Spinal cord (tissue), 10 donors: ENCODE results near the gene MYH9. TPM values are rescaled to one million over a fixed set of nuclear protein-coding genes. Genes with fewer than 3 reads are reported as not detected.

Experiments used
- DNase-seq, 6 donors: peaks; one replicate each; pipeline versions ENCODE4 v3.0.0 to v3.0.0-alpha.2; 2013 to 2015; ENCODE audit warnings: low spot score in 6 of 6, low read depth in 4 of 6
- H3K27ac ChIP-seq: one replicate; pipeline ENCODE4 v1.5.1; 2013; ENCODE audit warnings: low read depth, low read length, control low read depth
- H3K27me3 ChIP-seq: one replicate; pipeline ENCODE4 v1.6.1; 2013; ENCODE audit warnings: low read length; ENCODE audit not compliant: control insufficient read depth, insufficient read depth
- H3K36me3 ChIP-seq: one replicate; pipeline ENCODE4 v1.6.1; 2013; ENCODE audit warnings: low read length; ENCODE audit not compliant: control insufficient read depth, insufficient read depth
- H3K4me1 ChIP-seq: one replicate; pipeline ENCODE4 v1.6.1; 2013; ENCODE audit warnings: low read length; ENCODE audit not compliant: control insufficient read depth, insufficient read depth
- H3K4me3 ChIP-seq: one replicate; pipeline ENCODE4 v1.5.1; 2013; ENCODE audit warnings: low read depth, low read length, control low read depth
- H3K9me3 ChIP-seq: one replicate; pipeline ENCODE4 v1.6.1; 2013; ENCODE audit warnings: low read length; ENCODE audit not compliant: control insufficient read depth, insufficient read depth
- WGBS: methylation state at CpG from one replicate; pipeline ENCODE4 v1.1.5; 2013; ENCODE audit warnings: missing lambda C conversion rate; ENCODE audit not compliant: insufficient coverage; 5-methylcytosine and 5-hydroxymethylcytosine counted together
- polyA plus RNA-seq, 2 donors: library from polyadenylated mRNA; unstranded; fragments of 120-200 nt; gene quantifications; one replicate each; pipeline ENCODE4 v1.2.1, GENCODE V29; 2013; ENCODE audit not compliant: insufficient read length in 2 of 2
- small RNA-seq: library from RNA; depleted of rRNA; stranded (forward); fragments of <200 nt; gene quantifications from one replicate; pipeline ENCODE3, GENCODE V24; 2014; ENCODE audit warnings: low replicate concordance
- total RNA-seq, 2 donors: library from RNA; depleted of rRNA in 1 of 2; stranded (reverse); fragments of 120-200 nt in 1 of 2; fragments of >200 nt in 1 of 2; gene quantifications; one replicate each; pipeline versions ENCODE4 v1.2.3 to v1.2.4, GENCODE V29; 2013 to 2014
- donor health status: healthy.

MYH9 gene
- total and polyA plus RNA-seq, 4 donors = 78.7 to 122 (median 88.2) TPM

GRCh38 chr22:36235585-36235984 lies 152.2 kb downstream of the MYH9 start:
- Histone ChIP-seq H3K4me1 (peaks cover 41% of the 10 kb centered on the region), H3K27me3 (no peaks in the 10 kb centered on the region), H3K9me3 (no peaks in the 10 kb centered on the region), H3K27ac (no peak overlapping the region), H3K4me3 (no peak overlapping the region), H3K36me3 (peaks cover 19% of the 10 kb centered on the region)
- 82% methylated on average over 2 of the region's 3 CpGs for WGBS
- no peak for DNase-seq

DNA sequence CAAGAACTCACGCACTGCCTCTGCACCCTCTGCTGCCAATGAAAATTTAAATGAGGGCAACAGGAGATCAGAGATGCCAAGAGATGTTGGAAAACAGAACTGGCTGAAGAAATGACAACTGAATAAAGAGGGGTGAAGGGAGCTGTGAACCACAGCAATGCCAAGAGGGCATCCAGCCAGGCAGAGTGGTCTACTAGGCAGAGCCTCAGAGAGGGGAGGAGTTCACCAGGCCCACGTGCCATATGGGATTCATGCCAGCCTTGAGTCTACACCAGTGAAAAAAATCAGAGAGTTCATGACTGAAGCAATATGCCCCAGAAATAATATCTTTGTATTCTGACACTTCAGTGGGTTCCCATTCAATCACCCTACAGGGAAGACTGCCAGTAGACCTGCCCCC lies 152.8 kb downstream of the MYH9 start:
- H3K4me1 ChIP-seq = peaks cover 40% of the 10 kb centered on the region
- H3K27me3 ChIP-seq = no peaks in the 10 kb centered on the region
- no peak overlapping the region for H3K4me3 ChIP-seq
- no peaks in the 10 kb centered on the region for H3K9me3 ChIP-seq
- no peak overlapping the region for H3K27ac ChIP-seq
- peak in 1 of 6 donors; percentile 85 for DNase-seq
- H3K36me3 ChIP-seq = peaks cover 19% of the 10 kb centered on the region
- 70% methylated on average over 2 of the region's 2 CpGs for WGBS

DNA sequence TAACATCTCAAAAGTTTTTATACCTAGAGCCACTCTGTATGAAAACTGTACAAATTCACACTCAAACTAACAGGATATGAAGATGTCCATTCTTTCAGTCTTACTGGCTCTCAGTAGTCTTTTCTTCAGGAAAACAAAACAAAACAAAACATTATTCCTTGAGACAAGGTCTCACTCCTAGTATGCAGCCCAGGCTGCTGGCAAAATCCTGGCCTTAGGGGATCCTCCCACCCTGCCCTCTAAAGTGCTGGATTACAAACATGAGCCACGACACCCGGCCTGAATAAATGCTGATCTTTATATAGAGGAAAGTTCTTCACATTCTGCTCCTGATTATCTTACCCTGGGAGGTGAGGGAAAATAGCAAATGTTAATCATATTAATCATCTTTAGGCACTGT lies 153.6 kb downstream of the MYH9 start:
- peaks cover 33% of the 10 kb centered on the region for H3K4me1 ChIP-seq
- no peak overlapping the region for H3K27ac ChIP-seq
- no peaks in the 10 kb centered on the region for H3K9me3 ChIP-seq
- DNase-seq = no peak
- no CpG with 5 or more reads among the region's 2 CpGs for WGBS
- H3K27me3 ChIP-seq = no peaks in the 10 kb centered on the region
- H3K4me3 ChIP-seq = no peak overlapping the region
- H3K36me3 ChIP-seq = peaks cover 19% of the 10 kb centered on the region

DNA sequence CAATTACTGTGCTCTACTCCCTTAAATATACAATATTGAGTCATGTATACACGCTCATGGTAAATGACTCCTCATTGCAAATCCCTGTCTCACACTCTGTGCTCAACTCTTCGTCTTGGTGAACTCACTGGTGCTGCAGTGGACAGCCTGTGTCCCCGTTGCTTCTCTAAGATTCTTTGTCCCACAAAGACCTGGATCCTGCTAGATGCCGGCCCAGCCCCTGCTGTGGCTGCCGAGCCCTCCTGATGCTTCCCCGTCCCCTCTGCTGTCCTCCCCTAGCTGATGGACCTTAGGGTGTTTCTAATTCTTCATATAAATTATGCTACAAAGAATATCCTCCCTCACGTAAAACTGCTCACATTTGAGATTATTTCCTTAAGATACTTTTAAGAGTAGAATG lies 154.0 kb downstream of the MYH9 start:
- H3K9me3 ChIP-seq = no peaks in the 10 kb centered on the region
- no peaks in the 10 kb centered on the region for H3K27me3 ChIP-seq
- WGBS = 70% methylated on average over 3 of the region's 7 CpGs
- DNase-seq = no peak
- H3K4me1 ChIP-seq = peaks cover 31% of the 10 kb centered on the region
- no peak overlapping the region for H3K27ac ChIP-seq
- H3K36me3 ChIP-seq = peaks cover 19% of the 10 kb centered on the region
- H3K4me3 ChIP-seq = no peak overlapping the region

DNA sequence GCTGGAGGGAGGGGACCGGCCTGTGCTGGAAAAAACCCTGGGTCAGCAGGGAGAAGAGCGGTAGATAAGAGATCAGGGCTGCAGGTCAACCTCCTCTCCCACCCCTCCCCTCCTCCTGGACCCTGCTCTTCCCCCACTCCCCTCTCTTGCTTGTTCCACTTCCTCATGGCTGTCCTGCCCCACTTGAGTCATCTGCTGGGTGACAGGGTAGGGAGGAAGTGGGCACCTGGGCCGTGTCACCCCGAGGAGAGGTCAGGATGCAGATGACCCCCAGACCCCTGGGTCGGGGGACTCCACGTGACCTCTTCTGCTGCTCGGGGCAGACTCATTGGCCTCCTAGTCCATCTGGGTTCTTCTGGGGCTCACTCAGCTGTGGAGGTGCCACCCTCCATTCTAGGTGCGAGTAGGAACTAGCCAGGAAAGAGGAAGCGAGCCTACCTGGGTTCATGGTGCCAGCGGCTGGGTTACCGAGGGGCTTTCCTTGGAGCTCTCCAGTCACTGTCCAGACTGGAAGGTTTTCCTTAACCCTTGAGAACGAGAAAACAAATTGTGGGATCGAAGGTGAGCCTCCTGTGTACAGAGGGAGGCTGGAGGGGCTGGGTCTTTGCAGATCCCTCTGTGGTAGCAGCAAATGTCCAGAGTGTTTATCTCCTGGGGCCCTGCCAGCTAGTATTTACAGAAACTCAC lies 154.9 kb downstream of the MYH9 start:
- no peaks in the 10 kb centered on the region for H3K27me3 ChIP-seq
- no peak overlapping the region for H3K27ac ChIP-seq
- H3K9me3 ChIP-seq = no peaks in the 10 kb centered on the region
- H3K4me3 ChIP-seq = no peak overlapping the region
- H3K36me3 ChIP-seq = peaks cover 19% of the 10 kb centered on the region
- H3K4me1 ChIP-seq = peaks cover 23% of the 10 kb centered on the region
- no peak for DNase-seq
- 95% methylated on average over 10 of the region's 13 CpGs for WGBS

Small RNAs within 50 kb of the gene (small RNA-seq; reads per million reads assigned to genes)
- not detected for gene MIR6819

Other genes starting within 250 kb of the MYH9 start
- gene APOL3, start 227.2 kb downstream of the MYH9 start, total RNA-seq = 10 to 100 TPM in 1 of 2 donors, 1 to 10 TPM in 1; 5.5 to 15.1 TPM
- 1 to 10 TPM; 3.0 to 5.7 TPM for gene APOL3, start 227.2 kb downstream of the MYH9 start, polyA plus RNA-seq
- gene APOL4, start 186.2 kb downstream of the MYH9 start, total RNA-seq = 10 to 100 TPM; 10.8 to 28.5 TPM
- 1 to 10 TPM; 4.1 to 9.2 TPM for gene APOL4, start 186.2 kb downstream of the MYH9 start, polyA plus RNA-seq
- 10 to 100 TPM; 32.9 to 37.8 TPM for gene APOL2, start 148.4 kb downstream of the MYH9 start, total RNA-seq
- gene APOL2, start 148.4 kb downstream of the MYH9 start, polyA plus RNA-seq = 10 to 100 TPM; 19.9 to 27.2 TPM
- 1 to 10 TPM; 5.3 to 5.7 TPM for gene APOL1, start 134.8 kb downstream of the MYH9 start, total RNA-seq
- gene APOL1, start 134.8 kb downstream of the MYH9 start, polyA plus RNA-seq = 1 to 10 TPM; 1.7 to 3.9 TPM
- gene TXN2, start 93.7 kb upstream of the MYH9 start, total RNA-seq = 10 to 100 TPM; 22.0 to 39.0 TPM
- gene TXN2, start 93.7 kb upstream of the MYH9 start, polyA plus RNA-seq = 100 to 1,000 TPM; 131 to 135 TPM
- 10 to 100 TPM; 13.0 to 17.9 TPM for gene FOXRED2, start 119.1 kb upstream of the MYH9 start, total RNA-seq
- gene FOXRED2, start 119.1 kb upstream of the MYH9 start, polyA plus RNA-seq = 10 to 100 TPM; 35.8 to 39.9 TPM
- 100 to 1,000 TPM; 126 to 164 TPM for gene EIF3D, start 141.2 kb upstream of the MYH9 start, total RNA-seq
- gene EIF3D, start 141.2 kb upstream of the MYH9 start, polyA plus RNA-seq = 100 to 1,000 TPM; 125 to 138 TPM